HepG2 (cell line): ENCODE data around the gene DDI2. TPM values are rescaled to one million over a fixed set of nuclear protein-coding genes. Genes with fewer than 3 reads are reported as not detected.

Experiments
- HNRNPLL ChIP-seq: fragments of 200-400 bp; formaldehyde crosslinking; IDR thresholded peaks from 2 replicates; pipeline ENCODE4 v1.6.1; 2017; ENCODE audit warnings: mild to moderate bottlenecking, low read depth, low read length; ENCODE audit not compliant: poor library complexity, severe bottlenecking
- KAT8 ChIP-seq: IDR thresholded peaks from 2 replicates; pipeline ENCODE4 v1.6.1; 2016; ENCODE audit warnings: missing genetic modification reagents, missing compliant biosample characterization
- NFAT5 ChIP-seq: sonication (generic); formaldehyde crosslinking; IDR thresholded peaks from 2 replicates; pipeline ENCODE4 v1.4.0; 2020; ENCODE audit warnings: missing genetic modification reagents
- NFATC3 ChIP-seq: sonication (generic); formaldehyde crosslinking; IDR thresholded peaks from 2 replicates; pipeline ENCODE4 v1.5.1; 2020; ENCODE audit warnings: mild to moderate bottlenecking, missing genetic modification reagents
- PBX3 ChIP-seq: sonication (generic); formaldehyde crosslinking; IDR thresholded peaks from 2 replicates; pipeline ENCODE4 v1.8.1; 2023; ENCODE audit warnings: missing genetic modification reagents, inconsistent platforms, borderline replicate concordance
- RBFOX2 ChIP-seq: fragments of 200-400 bp; formaldehyde crosslinking; IDR thresholded peaks from 2 replicates; pipeline ENCODE4 v1.6.1; 2017; ENCODE audit warnings: low read depth, mild to moderate bottlenecking, low read length
- SKI ChIP-seq: fragments of 450-650 bp; IDR thresholded peaks from one replicate; pipeline ENCODE4 v1.6.1; 2018; ENCODE audit warnings: mild to moderate bottlenecking; ENCODE audit not compliant: partially characterized antibody
- TOE1 ChIP-seq: sonication (generic); formaldehyde crosslinking; IDR thresholded peaks from 2 replicates; pipeline ENCODE4 v1.4.0; 2020; ENCODE audit warnings: mild to moderate bottlenecking, missing genetic modification reagents
- TSC22D2 ChIP-seq: sonication (generic); formaldehyde crosslinking; IDR thresholded peaks from 2 replicates; pipeline ENCODE4 v1.5.1; 2020; ENCODE audit warnings: missing genetic modification reagents, mild to moderate bottlenecking, borderline replicate concordance
- ZBTB34 ChIP-seq: sonication (generic); formaldehyde crosslinking; IDR thresholded peaks from 2 replicates; pipeline ENCODE4 v1.8.0; 2022; ENCODE audit warnings: mild to moderate bottlenecking, missing genetic modification reagents
- ZMAT3 ChIP-seq: sonication (generic); formaldehyde crosslinking; conservative IDR thresholded peaks from 2 replicates; pipeline ENCODE4 v1.7.0; 2021; ENCODE audit warnings: missing genetic modification reagents
- ZNF451 ChIP-seq: sonication (generic); formaldehyde crosslinking; IDR thresholded peaks from 2 replicates; pipeline ENCODE4 v1.5.0; 2020; ENCODE audit warnings: mild to moderate bottlenecking, missing genetic modification reagents
- ZNF597 ChIP-seq: sonication (generic); formaldehyde crosslinking; IDR thresholded peaks from 2 replicates; pipeline ENCODE4 v1.5.0; 2020; ENCODE audit warnings: missing genetic modification reagents
- ZNF788 ChIP-seq: sonication (generic); formaldehyde crosslinking; IDR thresholded peaks from 2 replicates; pipeline ENCODE4 v1.5.0; 2020; ENCODE audit warnings: mild to moderate bottlenecking, missing genetic modification reagents, borderline replicate concordance
- ZNF891 ChIP-seq: sonication (generic); formaldehyde crosslinking; IDR thresholded peaks from 2 replicates; pipeline ENCODE4 v1.5.0; 2020; ENCODE audit warnings: mild to moderate bottlenecking, missing genetic modification reagents
- polyA plus RNA-seq, 8 experiments: library from polyadenylated mRNA; depleted of rRNA in 3 of 8; stranded (reverse) in 7 of 8; unstranded in 1 of 8; fragments of >200 nt; fragmentation: Illumina TruSeq in 4 of 8; extraction: Trizol in 4 of 8; gene quantifications; 2 replicates each; pipeline versions ENCODE4 v1.2.1 to v1.2.3, GENCODE V29; 2011 to 2016; ENCODE audit warnings: low read depth in 4 of 8, missing spikeins in 1 of 8, mixed read lengths in 1 of 8; ENCODE audit not compliant: insufficient read depth in 1 of 8
- total RNA-seq, 5 experiments: library from RNA; depleted of rRNA; stranded (reverse); fragments of >200 nt; fragmentation: Illumina TruSeq; extraction: Trizol; gene quantifications; 2 replicates each; pipeline ENCODE4 v1.2.3, GENCODE V29; 2016; ENCODE audit warnings: low read depth in 1 of 5

The DDI2 gene
- total and polyA plus RNA-seq, 2 of the 13 experiments (the other 11 are each of a cell fraction or from before 2014, with no cell fraction given), result 8.5 to 25.7 TPM

GRCh38 chr1:15617173-15618076, at the start of gene DDI2 (continued):
- TF ChIP-seq ZNF597 (CRISPR knock-in tag) (0 out of 2 replicates have a peak, but pooled peaks have one; percentile 43), ZBTB34 (no peak), ZNF451 (peak; percentile 67), TSC22D2 (CRISPR knock-in tag) (no peak), ZNF788 (CRISPR knock-in tag) (peak; percentile 67; the same call in 1 of the 2 replicates), NFAT5 (CRISPR knock-in tag) (peak; percentile 92), SKI (peak; percentile 84), KAT8 (0 out of 2 replicates have a peak, but pooled peaks have one; percentile 14), TOE1 (CRISPR knock-in tag) (peak; percentile 23; the same call in 1 of the 2 replicates), NFATC3 (CRISPR knock-in tag) (no peak), HNRNPLL (peak; percentile 91), RBFOX2 (peak; percentile 98), ZMAT3 (CRISPR knock-in tag) (peak; percentile 76; the same call in 1 of the 2 replicates), ZNF891 (CRISPR knock-in tag) (peak; percentile 86; the same call in 1 of the 2 replicates), PBX3 (CRISPR knock-in tag) (0 out of 2 replicates have a peak, but pooled peaks have one; percentile 48)
